Spleen (tissue), 11 donors: ENCODE data around the gene TLNRD1. TPM values are rescaled to one million over a fixed set of nuclear protein-coding genes. Genes with fewer than 3 reads are reported as not detected.

Experiments
- DNase-seq: peaks from one replicate; pipeline ENCODE4 v3.0.0-alpha.2; 2020
- H3K27ac ChIP-seq, 8 donors: fragments of 200-600 bp; sonication (generic) in 7 of 8; 1 replicate in 4 of 8; 2 replicates in 4 of 8; pipeline versions ENCODE4 v1.5.0 to v1.8.0; 2016 to 2021; ENCODE audit warnings: inconsistent platforms in 4 of 8, mild to moderate bottlenecking in 4 of 8, moderate library complexity in 1 of 8
- H3K27me3 ChIP-seq, 7 donors: fragments of 200-600 bp; sonication (generic) in 6 of 7; replicated peaks in 1 of 7; 1 replicate in 4 of 7; 2 replicates in 3 of 7; pipeline versions ENCODE4 v1.5.0 to v1.8.0; 2016 to 2021; ENCODE audit warnings: inconsistent platforms in 3 of 7, mild to moderate bottlenecking in 1 of 7
- H3K36me3 ChIP-seq, 6 donors: fragments of 200-600 bp; sonication (generic) in 5 of 6; 1 replicate in 4 of 6; 2 replicates in 2 of 6; pipeline versions ENCODE4 v1.5.0 to v1.8.0; 2016 to 2021; ENCODE audit warnings: inconsistent platforms in 2 of 6
- H3K4me1 ChIP-seq, 6 donors: fragments of 200-600 bp; sonication (generic) in 5 of 6; 1 replicate in 3 of 6; 2 replicates in 3 of 6; pipeline versions ENCODE4 v1.5.0 to v1.8.0; 2016 to 2021; ENCODE audit warnings: inconsistent platforms in 3 of 6
- H3K4me3 ChIP-seq, 8 donors: fragments of 200-600 bp; sonication (generic) in 7 of 8; 1 replicate in 4 of 8; 2 replicates in 4 of 8; pipeline versions ENCODE4 v1.5.0 to v1.8.0; 2016 to 2021; ENCODE audit warnings: inconsistent platforms in 4 of 8, mild to moderate bottlenecking in 4 of 8, moderate library complexity in 2 of 8
- H3K9me3 ChIP-seq, 8 donors: fragments of 200-600 bp; sonication (generic) in 7 of 8; 1 replicate in 4 of 8; 2 replicates in 4 of 8; pipeline versions ENCODE4 v1.5.0 to v1.8.0; 2016 to 2021; ENCODE audit warnings: inconsistent platforms in 4 of 8
- CTCF ChIP-seq, 11 experiments: fragments of 200-600 bp in 7 of 11; fragments of 450-650 bp in 4 of 11; sonication (generic) in 4 of 11; IDR thresholded peaks in 8 of 11; conservative IDR thresholded peaks in 3 of 11; 1 replicate in 7 of 11; 2 replicates in 4 of 11; pipeline versions ENCODE4 v1.4.0 to v1.8.0; 2016 to 2021; ENCODE audit warnings: antibody characterized with exemption in 11 of 11, inconsistent platforms in 4 of 11, mild to moderate bottlenecking in 1 of 11
- POLR2A ChIP-seq, 3 donors: fragments of 450-650 bp; IDR thresholded peaks; one replicate each; pipeline ENCODE4 v1.5.1; 2017; ENCODE audit warnings: antibody characterized with exemption in 3 of 3, mild to moderate bottlenecking in 1 of 3
- POLR2AphosphoS5 ChIP-seq, 3 donors: sonication (generic); formaldehyde crosslinking; IDR thresholded peaks; one replicate each; pipeline ENCODE4 v1.5.1; 2017; ENCODE audit warnings: antibody characterized with exemption in 3 of 3
- WGBS, 5 donors: extraction: QIAGEN DNeasy Blood & Tissue Kit in 3 of 5; methylation state at CpG; one replicate each; pipeline versions ENCODE4 v1.1.5 to v1.1.7; 2013 to 2018; 5-methylcytosine and 5-hydroxymethylcytosine counted together
- intact Hi-C: fragments of 100-400 bp; cut with DNase I; formaldehyde crosslinking; loops from one replicate; pipeline ENCODE4 v1.15.0; 2023; ENCODE audit warnings: low total_unique reads
- polyA plus RNA-seq, 3 donors: library from polyadenylated mRNA; stranded (reverse); fragments of 200-250 nt; gene quantifications; one replicate each; pipeline ENCODE4 v1.2.1, GENCODE V29; 2013
- total RNA-seq, 7 donors: library from RNA; depleted of rRNA in 3 of 7; stranded (reverse); fragments of >200 nt in 3 of 7; fragmentation: NEBNext Ultra II Directional in 4 of 7; extraction: Animal tissue kit (Norgen Biotek cat#: 25700) in 4 of 7; gene quantifications; one replicate each; pipeline versions ENCODE4 v1.1.0 to v1.2.1, GENCODE V29; 2016 to 2021
- donor health status: healthy with polysubstance abuse.
- donor health status: DM: no; HTN: no; CAD: no; lungs with moderate emphysema.
- donor health status: DM: no; HTN: no; CAD: no.
- donor health status: Bipolar disorder and iron deficiency.
- donor health status: healthy.
- donor health status: DM: no; HTN: no; CAD: no.
- donor health status: DM: yes; HTN: yes; CAD: no.

Gene TLNRD1
- total and polyA plus RNA-seq, 10 donors = 6.2 to 53.3 (median 30.7) TPM

- WGBS, 5 donors = 27 to 35% (median 28%) methylated on average over 2 of the region's 2 CpGs
- no peaks in the 10 kb centered on the region for H3K9me3 ChIP-seq
- H3K4me3 ChIP-seq = no peak overlapping the region
- no peak for DNase-seq
- no peaks in the 10 kb centered on the region for H3K27me3 ChIP-seq
- no peaks in the 10 kb centered on the region for H3K36me3 ChIP-seq
- H3K27ac ChIP-seq = peak overlapping the region in 2 of 8 donors; percentile 3 to 36
- intact Hi-C loops = no loop called here
- H3K4me1 ChIP-seq = peaks cover 3 to 44% (median 19%) of the 10 kb centered on the region in 6 donors
- TF ChIP-seq POLR2AphosphoS5 (IDR thresholded peaks at IDR 0.05) (no peak), POLR2A (IDR thresholded peaks at IDR 0.05) (no peak), CTCF (IDR thresholded peaks at IDR 0.05 in 8 of 11, conservative IDR thresholded peaks at IDR 0.05 in 3 of 11) (no peak)
Measured at GRCh38 chr15:81033508-81033907, 32.8 kb downstream of the TLNRD1 start.

GRCh38 chr15:81037952-81038743 lies 37.4 kb downstream of the TLNRD1 start:
- no peak for DNase-seq
- WGBS, 5 donors = 86 to 94% (median 91%) methylated on average over 12 to 14 of the region's 14 CpGs
- Histone ChIP-seq H3K4me1 (peaks cover 2 to 39% (median 13%) of the 10 kb centered on the region in 6 donors), H3K27me3 (no peaks in the 10 kb centered on the region), H3K9me3 (no peaks in the 10 kb centered on the region), H3K4me3 (no peak overlapping the region), H3K27ac (peak overlapping the region in 5 of 8 donors; percentile 46 to 69 (median 60)), H3K36me3 (no peaks in the 10 kb centered on the region)
- intact Hi-C loops = no loop called here
- TF ChIP-seq CTCF (IDR thresholded peaks at IDR 0.05 in 8 of 11, conservative IDR thresholded peaks at IDR 0.05 in 3 of 11) (no peak), POLR2A (IDR thresholded peaks at IDR 0.05) (no peak), POLR2AphosphoS5 (IDR thresholded peaks at IDR 0.05) (no peak)

GRCh38 chr15:81038975-81039607 lies 38.4 kb downstream of the TLNRD1 start:
- DNase-seq = no peak
- H3K4me1 ChIP-seq = peaks cover 2 to 34% (median 11%) of the 10 kb centered on the region in 6 donors
- H3K27me3 ChIP-seq = no peaks in the 10 kb centered on the region
- 18 to 35% (median 29%) methylated on average over 4 of the region's 4 CpGs for WGBS, 5 donors
- peak overlapping the region in 6 of 8 donors; percentile 2 to 69 (median 60) for H3K27ac ChIP-seq
- no peaks in the 10 kb centered on the region for H3K36me3 ChIP-seq
- TF ChIP-seq POLR2A (IDR thresholded peaks at IDR 0.05) (no peak), POLR2AphosphoS5 (IDR thresholded peaks at IDR 0.05) (peak in 1 of 3 donors; percentile 46), CTCF (IDR thresholded peaks at IDR 0.05 in 8 of 11, conservative IDR thresholded peaks at IDR 0.05 in 3 of 11) (no peak)
- no peak overlapping the region for H3K4me3 ChIP-seq
- intact Hi-C loops = no loop called here
- no peaks in the 10 kb centered on the region for H3K9me3 ChIP-seq

GRCh38 chr15:81040757-81041156 lies 40.0 kb downstream of the TLNRD1 start:
- Histone ChIP-seq H3K36me3 (no peaks in the 10 kb centered on the region), H3K4me3 (no peak overlapping the region), H3K27ac (no peak overlapping the region), H3K4me1 (peaks cover 2 to 34% (median 11%) of the 10 kb centered on the region in 6 donors), H3K27me3 (no peaks in the 10 kb centered on the region), H3K9me3 (peaks cover 0 to 3% (median 0%) of the 10 kb centered on the region in 8 donors)
- TF ChIP-seq POLR2AphosphoS5 (IDR thresholded peaks at IDR 0.05) (no peak), CTCF (IDR thresholded peaks at IDR 0.05 in 8 of 11, conservative IDR thresholded peaks at IDR 0.05 in 3 of 11) (no peak), POLR2A (IDR thresholded peaks at IDR 0.05) (no peak)
- intact Hi-C loops = no loop called here
- 80 to 98% (median 94%) methylated on average over 6 of the region's 6 CpGs for WGBS, 5 donors
- DNase-seq = no peak
